ENCODE measurements around the gene MAPK10.

Gene MAPK10

GRCh38 chr4:86233681-86234080 lies 126.2 kb downstream of the MAPK10 start:
- H3K4me3 ChIP-seq (ENCODE audit: low read depth, low read length): no peak overlapping the region
- TF ChIP-seq CTCF (IDR thresholded peaks at IDR 0.05; ENCODE audit: insufficient read depth, low read depth, low read length, missing control alignments): no peak
- no peak for DNase-seq (ENCODE audit: low read depth)

GRCh38 chr4:86233090-86233489 lies 126.8 kb downstream of the MAPK10 start:
- no peak for TF ChIP-seq CTCF (IDR thresholded peaks at IDR 0.05; ENCODE audit: insufficient read depth, low read depth, low read length, missing control alignments)
- H3K4me3 ChIP-seq (ENCODE audit: low read depth, low read length): no peak overlapping the region
- no peak for DNase-seq (ENCODE audit: low read depth)

GRCh38 chr4:86223472-86223871 lies 136.4 kb downstream of the MAPK10 start:
- peak; percentile 63 for DNase-seq (ENCODE audit: low read depth)
- TF ChIP-seq CTCF (IDR thresholded peaks at IDR 0.05; ENCODE audit: insufficient read depth, low read depth, low read length, missing control alignments): peak; percentile 48
- H3K4me3 ChIP-seq (ENCODE audit: low read depth, low read length): no peak overlapping the region

GRCh38 chr4:86221002-86221401 lies 138.9 kb downstream of the MAPK10 start:
- no peak for DNase-seq (ENCODE audit: low read depth)
- TF ChIP-seq CTCF (IDR thresholded peaks at IDR 0.05; ENCODE audit: insufficient read depth, low read depth, low read length, missing control alignments): no peak
- H3K4me3 ChIP-seq (ENCODE audit: low read depth, low read length): no peak overlapping the region

GRCh38 chr4:86220121-86220520 lies 139.7 kb downstream of the MAPK10 start:
- DNase-seq (ENCODE audit: low read depth): no peak
- TF ChIP-seq CTCF (IDR thresholded peaks at IDR 0.05; ENCODE audit: insufficient read depth, low read depth, low read length, missing control alignments): no peak
- H3K4me3 ChIP-seq (ENCODE audit: low read depth, low read length): no peak overlapping the region

- no peak for TF ChIP-seq CTCF (IDR thresholded peaks at IDR 0.05; ENCODE audit: insufficient read depth, low read depth, low read length, missing control alignments)
- DNase-seq (ENCODE audit: low read depth): no peak
- H3K4me3 ChIP-seq (ENCODE audit: low read depth, low read length): no peak overlapping the region
Observed at GRCh38 chr4:86218746-86219473, 140.9 kb downstream of the MAPK10 start.

GRCh38 chr4:86203176-86203575 lies 156.7 kb downstream of the MAPK10 start:
- no peak overlapping the region for H3K4me3 ChIP-seq (ENCODE audit: low read depth, low read length)
- no peak for DNase-seq (ENCODE audit: low read depth)
- TF ChIP-seq CTCF (IDR thresholded peaks at IDR 0.05; ENCODE audit: insufficient read depth, low read depth, low read length, missing control alignments): no peak
